HepG2 (cell line): Measurements from ENCODE around the gene SH3PXD2A.

Source experiments
- CREB1 ChIP-seq, 2 experiments: fragments of 450-650 bp in 1 of 2; IDR thresholded peaks; 2 replicates each; pipeline ENCODE4 v1.6.1; 2016 to 2017; ENCODE audit warnings: control low read depth in 1 of 2, mild to moderate bottlenecking in 1 of 2, missing compliant biosample characterization in 1 of 2, missing genetic modification characterization in 1 of 2
- CTCF ChIP-seq: sonication (generic); formaldehyde crosslinking; IDR thresholded peaks from 2 replicates; pipeline ENCODE4 v1.5.0; 2020; ENCODE audit warnings: mild to moderate bottlenecking, missing genetic modification reagents, moderate library complexity
- GATAD2A ChIP-seq: IDR thresholded peaks from 2 replicates; pipeline ENCODE4 v1.6.1; 2016
- POLR2AphosphoS5 ChIP-seq: IDR thresholded peaks from 2 replicates; pipeline ENCODE4 v1.6.1; 2012; ENCODE audit warnings: low read depth, low read length
- TCF7 ChIP-seq: sonication (generic); IDR thresholded peaks from 2 replicates; pipeline ENCODE4 v1.6.1; 2016; ENCODE audit warnings: antibody characterized with exemption, low read depth
- TRAFD1 ChIP-seq: sonication (generic); formaldehyde crosslinking; IDR thresholded peaks from 2 replicates; pipeline ENCODE4 v1.5.1; 2020; ENCODE audit warnings: missing genetic modification reagents, mild to moderate bottlenecking, borderline replicate concordance
- ZNF687 ChIP-seq: sonication (generic); formaldehyde crosslinking; IDR thresholded peaks from 2 replicates; pipeline ENCODE4 v1.5.1; 2020; ENCODE audit warnings: mild to moderate bottlenecking, missing genetic modification reagents, moderate library complexity

GRCh38 chr10:103569896-103570295 is 285.5 kb downstream of the SH3PXD2A start:
- TF ChIP-seq POLR2AphosphoS5 = no peak
- TF ChIP-seq TCF7 = no peak
- TF ChIP-seq CTCF = no peak
- no peak for TF ChIP-seq TRAFD1 (CRISPR knock-in tag)
- no peak for TF ChIP-seq GATAD2A (CRISPR knock-in tag)
- TF ChIP-seq CREB1 (IDR thresholded peaks at IDR 0.05) = no peak
- no peak for TF ChIP-seq CREB1 (CRISPR knock-in tag; IDR thresholded peaks at IDR 0.05)
- no peak for TF ChIP-seq ZNF687 (CRISPR knock-in tag)
